Measurements from ENCODE around the gene LIM2. TPM values are rescaled to one million over a fixed set of nuclear protein-coding genes. Genes with fewer than 3 reads are reported as not detected.
A peak's percentile ranks its signal among the peaks of the same experiment; 100 is the strongest.

LIM2 gene
- polyA plus RNA-seq, 2 of the 4 experiments (the other 2 are of a cell fraction), result not detected

DNA sequence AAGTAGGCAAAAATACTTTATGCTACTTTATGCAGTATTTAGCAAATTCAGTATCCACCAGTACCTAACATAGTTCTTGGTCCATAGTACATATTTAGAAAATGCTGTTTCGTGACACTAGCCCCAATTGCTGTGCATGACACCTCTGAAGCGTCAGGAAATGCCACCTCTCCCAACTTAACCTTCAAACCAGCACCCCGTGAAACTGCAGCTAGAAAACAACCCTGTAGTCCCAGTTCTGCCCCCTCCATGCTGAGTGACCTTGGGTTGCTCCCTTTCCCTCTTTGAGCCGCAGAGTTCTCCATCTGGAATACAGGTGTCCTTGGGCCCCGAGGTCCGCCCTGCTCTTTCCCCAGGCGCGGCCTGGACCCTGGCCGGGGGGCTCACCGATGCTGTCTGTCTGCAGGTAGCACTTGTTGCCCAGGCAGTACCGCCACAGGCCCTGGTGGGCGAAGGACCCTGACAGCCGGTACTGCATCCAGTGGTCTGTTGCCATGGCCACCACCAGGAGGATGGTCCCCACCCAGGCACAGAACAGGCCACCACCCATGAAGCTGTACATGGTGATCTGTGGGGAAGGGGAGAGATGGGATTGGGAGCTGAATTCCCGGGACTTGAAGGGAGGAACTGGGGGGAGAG is 773 bp downstream of the LIM2 start:
- ATAC-seq (no peak), FAIRE-seq (no peak), DNase-seq (ENCODE audit: low read depth in 1 of 2, low spot score in 1 of 2) (no peak)
- H3K4me1 ChIP-seq, result no peaks in the 10 kb centered on the region
- no peak overlapping the region for H3K4me3 ChIP-seq
- POLR2A ChIA-PET, result no interaction called here
- 0 out of 2 replicates have a peak, but pooled peaks have one; percentile 8 for TF ChIP-seq POLR2A (IDR thresholded peaks at IDR 0.05; ENCODE audit: low read length)
- no peak for TF ChIP-seq CEBPB (IDR thresholded peaks at IDR 0.05)
- TF ChIP-seq TP53 (CRISPR knock-in tag; IDR thresholded peaks at IDR 0.05), result no peak
- CTCF ChIA-PET, result interaction anchor here (0.8 to 2.0 kb wide), 3 partner anchors 12 to 22 kb away, joined by 3 to 14 read pairs (median 3); no protein-coding TSS in a partner anchor
- 84% methylated on average over 14 of the region's 14 CpGs for WGBS (ENCODE audit: missing lambda C conversion rate)
- no peak overlapping the region for H3K27ac ChIP-seq
- no peaks in the 10 kb centered on the region for H3K9me3 ChIP-seq
- H3K4me2 ChIP-seq, result no peak overlapping the region

DNA sequence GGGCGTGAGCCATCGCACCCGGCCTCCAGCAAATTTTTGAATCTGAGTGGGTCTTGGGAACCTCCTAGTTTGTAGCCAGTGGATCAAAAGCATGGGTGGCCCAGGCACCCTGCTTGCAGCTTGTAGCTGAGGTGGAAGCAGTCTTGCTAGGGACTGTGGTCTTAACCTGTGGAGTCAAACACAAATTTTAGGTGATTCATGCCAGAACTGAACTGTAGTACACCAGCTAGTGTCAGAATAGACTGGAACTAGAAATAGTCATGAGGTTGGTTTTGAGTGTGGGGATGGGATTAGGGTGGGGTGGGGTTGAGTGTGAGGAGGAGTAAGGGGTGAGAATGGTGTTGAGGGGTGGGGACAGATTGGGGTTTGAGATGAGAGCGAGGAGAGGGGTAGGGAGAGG is 5.8 kb downstream of the LIM2 start:
- Histone ChIP-seq H3K4me1 (no peaks in the 10 kb centered on the region), H3K4me3 (no peak overlapping the region), H3K4me2 (no peak overlapping the region), H3K27ac (no peak overlapping the region), H3K9me3 (peaks cover 9% of the 10 kb centered on the region; the same call in 1 of the 3 replicates)
- POLR2A ChIA-PET, result no interaction called here
- CTCF ChIA-PET, result interaction anchor here (1.0 to 2.2 kb wide), 4 partner anchors 9 to 60 kb away, joined by 4 to 7 read pairs (median 6); partner anchors contain the start of genes CLDND2 and NKG7
- WGBS (ENCODE audit: missing lambda C conversion rate), result 82% methylated on average over 4 of the region's 4 CpGs
- TF ChIP-seq, protein P1, sequence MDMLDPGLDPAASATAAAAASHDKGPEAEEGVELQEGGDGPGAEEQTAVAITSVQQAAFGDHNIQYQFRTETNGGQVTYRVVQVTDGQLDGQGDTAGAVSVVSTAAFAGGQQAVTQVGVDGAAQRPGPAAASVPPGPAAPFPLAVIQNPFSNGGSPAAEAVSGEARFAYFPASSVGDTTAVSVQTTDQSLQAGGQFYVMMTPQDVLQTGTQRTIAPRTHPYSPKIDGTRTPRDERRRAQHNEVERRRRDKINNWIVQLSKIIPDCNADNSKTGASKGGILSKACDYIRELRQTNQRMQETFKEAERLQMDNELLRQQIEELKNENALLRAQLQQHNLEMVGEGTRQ (IDR thresholded peaks at IDR 0.05), result no peak
- TF ChIP-seq CHD2 (IDR thresholded peaks at IDR 0.05; ENCODE audit: low read length, partially characterized antibody) (no peak), SMC3 (IDR thresholded peaks at IDR 0.05) (no peak), JUNB (IDR thresholded peaks at IDR 0.05) (no peak), KDM5A (IDR thresholded peaks at IDR 0.05) (no peak)
- TF ChIP-seq, protein P2, sequence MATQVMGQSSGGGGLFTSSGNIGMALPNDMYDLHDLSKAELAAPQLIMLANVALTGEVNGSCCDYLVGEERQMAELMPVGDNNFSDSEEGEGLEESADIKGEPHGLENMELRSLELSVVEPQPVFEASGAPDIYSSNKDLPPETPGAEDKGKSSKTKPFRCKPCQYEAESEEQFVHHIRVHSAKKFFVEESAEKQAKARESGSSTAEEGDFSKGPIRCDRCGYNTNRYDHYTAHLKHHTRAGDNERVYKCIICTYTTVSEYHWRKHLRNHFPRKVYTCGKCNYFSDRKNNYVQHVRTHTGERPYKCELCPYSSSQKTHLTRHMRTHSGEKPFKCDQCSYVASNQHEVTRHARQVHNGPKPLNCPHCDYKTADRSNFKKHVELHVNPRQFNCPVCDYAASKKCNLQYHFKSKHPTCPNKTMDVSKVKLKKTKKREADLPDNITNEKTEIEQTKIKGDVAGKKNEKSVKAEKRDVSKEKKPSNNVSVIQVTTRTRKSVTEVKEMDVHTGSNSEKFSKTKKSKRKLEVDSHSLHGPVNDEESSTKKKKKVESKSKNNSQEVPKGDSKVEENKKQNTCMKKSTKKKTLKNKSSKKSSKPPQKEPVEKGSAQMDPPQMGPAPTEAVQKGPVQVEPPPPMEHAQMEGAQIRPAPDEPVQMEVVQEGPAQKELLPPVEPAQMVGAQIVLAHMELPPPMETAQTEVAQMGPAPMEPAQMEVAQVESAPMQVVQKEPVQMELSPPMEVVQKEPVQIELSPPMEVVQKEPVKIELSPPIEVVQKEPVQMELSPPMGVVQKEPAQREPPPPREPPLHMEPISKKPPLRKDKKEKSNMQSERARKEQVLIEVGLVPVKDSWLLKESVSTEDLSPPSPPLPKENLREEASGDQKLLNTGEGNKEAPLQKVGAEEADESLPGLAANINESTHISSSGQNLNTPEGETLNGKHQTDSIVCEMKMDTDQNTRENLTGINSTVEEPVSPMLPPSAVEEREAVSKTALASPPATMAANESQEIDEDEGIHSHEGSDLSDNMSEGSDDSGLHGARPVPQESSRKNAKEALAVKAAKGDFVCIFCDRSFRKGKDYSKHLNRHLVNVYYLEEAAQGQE (IDR thresholded peaks at IDR 0.05), result no peak
- no peak for DNase-seq (ENCODE audit: low read depth in 1 of 2, low spot score in 1 of 2)
- ATAC-seq, result no peak
- no peak for FAIRE-seq

DNA sequence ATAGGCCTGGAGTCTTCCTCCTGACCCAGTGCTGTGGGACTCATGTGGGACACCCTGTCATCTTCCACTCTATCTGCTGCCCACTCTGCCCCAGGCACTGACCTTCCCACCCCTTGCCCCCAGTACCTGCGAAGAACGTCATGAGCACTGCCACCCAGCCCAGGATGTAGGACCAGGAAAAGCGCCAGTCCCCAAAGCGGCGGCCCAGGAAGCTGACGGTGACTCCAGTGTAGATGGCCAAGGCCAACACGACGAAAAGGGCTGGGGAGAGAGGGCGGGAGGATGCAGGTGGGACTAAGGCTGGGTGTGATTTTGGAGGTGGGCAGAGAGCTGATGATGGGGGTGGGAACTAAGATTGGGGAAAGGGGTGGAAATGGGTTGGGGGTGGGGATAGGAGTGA is 7.4 kb downstream of the LIM2 start:
- H3K9me3 ChIP-seq, result peaks cover 9% of the 10 kb centered on the region; the same call in 1 of the 3 replicates
- no peak for TF ChIP-seq TFCP2L1 (CRISPR knock-in tag; IDR thresholded peaks at IDR 0.05)
- no peak for TF ChIP-seq CBX2 (IDR thresholded peaks at IDR 0.05; ENCODE audit: borderline replicate concordance, low read depth)
- no peak for TF ChIP-seq RCOR1 (IDR thresholded peaks at IDR 0.05; ENCODE audit: low read depth, low read length)
- no peak for TF ChIP-seq JUNB (IDR thresholded peaks at IDR 0.05)
- TF ChIP-seq, protein P3, sequence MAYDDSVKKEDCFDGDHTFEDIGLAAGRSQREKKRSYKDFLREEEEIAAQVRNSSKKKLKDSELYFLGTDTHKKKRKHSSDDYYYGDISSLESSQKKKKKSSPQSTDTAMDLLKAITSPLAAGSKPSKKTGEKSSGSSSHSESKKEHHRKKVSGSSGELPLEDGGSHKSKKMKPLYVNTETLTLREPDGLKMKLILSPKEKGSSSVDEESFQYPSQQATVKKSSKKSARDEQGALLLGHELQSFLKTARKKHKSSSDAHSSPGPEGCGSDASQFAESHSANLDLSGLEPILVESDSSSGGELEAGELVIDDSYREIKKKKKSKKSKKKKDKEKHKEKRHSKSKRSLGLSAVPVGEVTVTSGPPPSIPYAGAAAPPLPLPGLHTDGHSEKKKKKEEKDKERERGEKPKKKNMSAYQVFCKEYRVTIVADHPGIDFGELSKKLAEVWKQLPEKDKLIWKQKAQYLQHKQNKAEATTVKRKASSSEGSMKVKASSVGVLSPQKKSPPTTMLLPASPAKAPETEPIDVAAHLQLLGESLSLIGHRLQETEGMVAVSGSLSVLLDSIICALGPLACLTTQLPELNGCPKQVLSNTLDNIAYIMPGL (CRISPR knock-in tag; IDR thresholded peaks at IDR 0.05; ENCODE audit: borderline replicate concordance), result no peak
- no peak for TF ChIP-seq RNF2 (IDR thresholded peaks at IDR 0.05; ENCODE audit: borderline replicate concordance, low read depth)
- no peak for TF ChIP-seq RARB (CRISPR knock-in tag; IDR thresholded peaks at IDR 0.05)
- no peak for TF ChIP-seq RAD21 (conservative IDR thresholded peaks at IDR 0.05 in 1 of 2, IDR thresholded peaks at IDR 0.05 in 1 of 2)
- TF ChIP-seq, protein P4, sequence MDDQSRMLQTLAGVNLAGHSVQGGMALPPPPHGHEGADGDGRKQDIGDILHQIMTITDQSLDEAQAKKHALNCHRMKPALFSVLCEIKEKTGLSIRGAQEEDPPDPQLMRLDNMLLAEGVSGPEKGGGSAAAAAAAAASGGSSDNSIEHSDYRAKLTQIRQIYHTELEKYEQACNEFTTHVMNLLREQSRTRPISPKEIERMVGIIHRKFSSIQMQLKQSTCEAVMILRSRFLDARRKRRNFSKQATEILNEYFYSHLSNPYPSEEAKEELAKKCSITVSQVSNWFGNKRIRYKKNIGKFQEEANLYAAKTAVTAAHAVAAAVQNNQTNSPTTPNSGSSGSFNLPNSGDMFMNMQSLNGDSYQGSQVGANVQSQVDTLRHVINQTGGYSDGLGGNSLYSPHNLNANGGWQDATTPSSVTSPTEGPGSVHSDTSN (IDR thresholded peaks at IDR 0.05), result no peak
- no peak for TF ChIP-seq POLR2AphosphoS2 (conservative IDR thresholded peaks at IDR 0.05; ENCODE audit: low read length)
- TF ChIP-seq, protein P5, sequence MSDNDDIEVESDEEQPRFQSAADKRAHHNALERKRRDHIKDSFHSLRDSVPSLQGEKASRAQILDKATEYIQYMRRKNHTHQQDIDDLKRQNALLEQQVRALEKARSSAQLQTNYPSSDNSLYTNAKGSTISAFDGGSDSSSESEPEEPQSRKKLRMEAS (IDR thresholded peaks at IDR 0.05), result no peak
- TF ChIP-seq TP53 (CRISPR knock-in tag; IDR thresholded peaks at IDR 0.05), result no peak
- no peak for TF ChIP-seq ZFP36 (IDR thresholded peaks at IDR 0.05; ENCODE audit: borderline replicate concordance, partially characterized antibody)
- TF ChIP-seq FOSL2 (IDR thresholded peaks at IDR 0.05), result no peak
- no peak for TF ChIP-seq FOSL2 (CRISPR knock-in tag; IDR thresholded peaks at IDR 0.05)
- TF ChIP-seq HEYL (CRISPR knock-in tag; IDR thresholded peaks at IDR 0.05), result no peak
- TF ChIP-seq SREBF2 (IDR thresholded peaks at IDR 0.05), result no peak
- no peak for TF ChIP-seq ZC3H11A (IDR thresholded peaks at IDR 0.05)
- TF ChIP-seq FOXS1 (CRISPR knock-in tag; IDR thresholded peaks at IDR 0.05), result no peak
- no peak for TF ChIP-seq BHLHE40 (IDR thresholded peaks at IDR 0.05; ENCODE audit: low read depth, low read length)
- no peak for TF ChIP-seq KDM5A (IDR thresholded peaks at IDR 0.05)
- ATAC-seq (0 out of 6 replicates have a peak, but pooled peaks of 1 of the 2 experiments have one; percentile 44), FAIRE-seq (no peak), DNase-seq (ENCODE audit: low read depth in 1 of 2, low spot score in 1 of 2) (no peak)
- no peak overlapping the region for H3K4me3 ChIP-seq
- POLR2A ChIA-PET, result no interaction called here
- H3K27ac ChIP-seq, result no peak overlapping the region
- no peaks in the 10 kb centered on the region for H3K4me1 ChIP-seq
- no peak overlapping the region for H3K4me2 ChIP-seq
- CTCF ChIA-PET, result interaction anchor here (1.4 to 2.2 kb wide), 4 partner anchors 12 to 64 kb away, joined by 3 to 7 read pairs (median 6); partner anchors contain the start of gene CLDND2
- WGBS (ENCODE audit: missing lambda C conversion rate), result 90% methylated on average over 9 of the region's 9 CpGs

Data from A549 (cell line).